ENCODE measurements around the gene SPEG. TPM values are rescaled to one million over a fixed set of nuclear protein-coding genes. Genes with fewer than 3 reads are reported as not detected.

Gene SPEG
- total RNA-seq, 1 experiment from 2014 or later, result 23.3 TPM

GRCh38 chr2:219419331-219420197 is 15.1 kb upstream of the SPEG start:
- no peak for DNase-seq (ENCODE audit: unreplicated experiment)
- no peaks in the 10 kb centered on the region for H3K4me1 Mint-ChIP-seq (ENCODE audit: insufficient read depth, unreplicated experiment)
- no peaks in the 10 kb centered on the region for H3K36me3 Mint-ChIP-seq (ENCODE audit: insufficient read depth, unreplicated experiment)
- no peak for TF ChIP-seq CTCF (IDR thresholded peaks at IDR 0.05; ENCODE audit: unreplicated experiment)
- POLR2A ChIA-PET, result interaction anchor here (0.7 kb wide), 1 partner anchor 17 kb away, joined by 3 read pairs; no protein-coding TSS in a partner anchor
- H3K4me3 Mint-ChIP-seq (ENCODE audit: unreplicated experiment), result no peak overlapping the region
- intact Hi-C loops (cut with micrococcal nuclease), result no loop called here
- CTCF ChIA-PET, result interaction anchor here (0.6 to 1.4 kb wide), 3 partner anchors 16 to 110 kb away, joined by 3 to 9 read pairs (median 3); no protein-coding TSS in a partner anchor
- H3K27me3 Mint-ChIP-seq (ENCODE audit: insufficient read depth, unreplicated experiment), result no peaks in the 10 kb centered on the region
- no peak overlapping the region for H3K27ac Mint-ChIP-seq (ENCODE audit: low read depth, unreplicated experiment)
- BruUV-seq (replicated peaks), result no TSS peak
- no peaks in the 10 kb centered on the region for H3K9me3 Mint-ChIP-seq (ENCODE audit: unreplicated experiment)

GRCh38 chr2:219420687-219421086 is 14.0 kb upstream of the SPEG start:
- no peaks in the 10 kb centered on the region for H3K9me3 Mint-ChIP-seq (ENCODE audit: unreplicated experiment)
- peaks cover 7% of the 10 kb centered on the region for H3K27me3 Mint-ChIP-seq (ENCODE audit: insufficient read depth, unreplicated experiment)
- no peaks in the 10 kb centered on the region for H3K36me3 Mint-ChIP-seq (ENCODE audit: insufficient read depth, unreplicated experiment)
- no peak overlapping the region for H3K4me3 Mint-ChIP-seq (ENCODE audit: unreplicated experiment)
- no peak for TF ChIP-seq CTCF (IDR thresholded peaks at IDR 0.05; ENCODE audit: unreplicated experiment)
- H3K4me1 Mint-ChIP-seq (ENCODE audit: insufficient read depth, unreplicated experiment), result no peaks in the 10 kb centered on the region
- H3K27ac Mint-ChIP-seq (ENCODE audit: low read depth, unreplicated experiment), result no peak overlapping the region
- no TSS peak for BruUV-seq (replicated peaks)
- DNase-seq (ENCODE audit: unreplicated experiment), result no peak
- ChIA-PET CTCF (interaction anchor here (0.6 kb wide), 1 partner anchor 9 kb away, joined by 4 read pairs; no protein-coding TSS in a partner anchor), POLR2A (no interaction called here)
- intact Hi-C loops (cut with micrococcal nuclease), result no loop called here

- Mint-ChIP-seq H3K9me3 (ENCODE audit: unreplicated experiment) (no peaks in the 10 kb centered on the region), H3K27ac (ENCODE audit: low read depth, unreplicated experiment) (no peak overlapping the region), H3K4me1 (ENCODE audit: insufficient read depth, unreplicated experiment) (no peaks in the 10 kb centered on the region), H3K4me3 (ENCODE audit: unreplicated experiment) (no peak overlapping the region), H3K27me3 (ENCODE audit: insufficient read depth, unreplicated experiment) (peaks cover 14% of the 10 kb centered on the region), H3K36me3 (ENCODE audit: insufficient read depth, unreplicated experiment) (no peaks in the 10 kb centered on the region)
- BruUV-seq (replicated peaks), result no TSS peak
- no peak for DNase-seq (ENCODE audit: unreplicated experiment)
- CTCF ChIA-PET, result interaction anchor here (0.6 to 1.7 kb wide), 4 partner anchors 9 to 281 kb away, joined by 3 to 4 read pairs (median 3); no protein-coding TSS in a partner anchor
- no peak for TF ChIP-seq CTCF (IDR thresholded peaks at IDR 0.05; ENCODE audit: unreplicated experiment)
- POLR2A ChIA-PET, result no interaction called here
- intact Hi-C loops (cut with micrococcal nuclease), result no loop called here
Measured at GRCh38 chr2:219421323-219421722, 13.3 kb upstream of the SPEG start.

GRCh38 chr2:219422952-219423534 is 11.6 kb upstream of the SPEG start:
- Mint-ChIP-seq H3K27ac (ENCODE audit: low read depth, unreplicated experiment) (no peak overlapping the region), H3K4me1 (ENCODE audit: insufficient read depth, unreplicated experiment) (no peaks in the 10 kb centered on the region), H3K27me3 (ENCODE audit: insufficient read depth, unreplicated experiment) (peaks cover 15% of the 10 kb centered on the region), H3K36me3 (ENCODE audit: insufficient read depth, unreplicated experiment) (no peaks in the 10 kb centered on the region), H3K4me3 (ENCODE audit: unreplicated experiment) (no peak overlapping the region), H3K9me3 (ENCODE audit: unreplicated experiment) (no peaks in the 10 kb centered on the region)
- no peak for TF ChIP-seq CTCF (IDR thresholded peaks at IDR 0.05; ENCODE audit: unreplicated experiment)
- POLR2A ChIA-PET, result no interaction called here
- CTCF ChIA-PET, result interaction anchor here (0.6 to 1.7 kb wide), 3 partner anchors 20 to 619 kb away, joined by 3 read pairs; no protein-coding TSS in a partner anchor
- intact Hi-C loops (cut with micrococcal nuclease), result no loop called here
- no peak for DNase-seq (ENCODE audit: unreplicated experiment)
- BruUV-seq (replicated peaks), result no TSS peak

Data from MCF 10A (cell line).